NCI-H748 (cell line): ENCODE data around the gene TTC21A.
"Not testable (repeated sequence)": the region's sequence is repeated elsewhere in the genome, so short reads cannot be mapped to it uniquely, and the experiment has no call there.

ENCODE experiments used
- DNase-seq: peaks from one replicate; lab custom pipeline; 2025; ENCODE audit not compliant: unreplicated experiment; lab: John Stamatoyannopoulos, UW

TTC21A gene

GRCh38 chr3:39149498-39150147 lies 42.1 kb downstream of the TTC21A start:
- no peak for DNase-seq

GRCh38 chr3:39150148-39150802 lies 42.8 kb downstream of the TTC21A start:
- no peak for DNase-seq

GRCh38 chr3:39150803-39151631 lies 43.5 kb downstream of the TTC21A start:
- no peak for DNase-seq

- DNase-seq: no peak
Observed at GRCh38 chr3:39153977-39154279, 46.4 kb downstream of the TTC21A start.

GRCh38 chr3:39154280-39155021 lies 47.0 kb downstream of the TTC21A start:
- DNase-seq: no peak

GRCh38 chr3:39156421-39156820 lies 48.9 kb downstream of the TTC21A start:
- DNase-seq: no peak

GRCh38 chr3:39157359-39157758 lies 49.9 kb downstream of the TTC21A start:
- no peak for DNase-seq

- DNase-seq: no peak
Observed at GRCh38 chr3:39158148-39158715, 50.8 kb downstream of the TTC21A start.

- DNase-seq: no peak
Observed at GRCh38 chr3:39164414-39164813, 56.9 kb downstream of the TTC21A start.

GRCh38 chr3:39165518-39165917 lies 58.0 kb downstream of the TTC21A start:
- no peak for DNase-seq

- DNase-seq: no peak
Observed at GRCh38 chr3:39166134-39166710, 58.7 kb downstream of the TTC21A start.

- no peak for DNase-seq
Observed at GRCh38 chr3:39166932-39167532, 59.6 kb downstream of the TTC21A start.

- no peak for DNase-seq
Observed at GRCh38 chr3:39168156-39168780, 60.8 kb downstream of the TTC21A start.

GRCh38 chr3:39169712-39170111 lies 62.2 kb downstream of the TTC21A start:
- no peak for DNase-seq

- DNase-seq: no peak
Observed at GRCh38 chr3:39170461-39170860, 63.0 kb downstream of the TTC21A start.

GRCh38 chr3:39170877-39171276 lies 63.4 kb downstream of the TTC21A start:
- DNase-seq: not testable (repeated sequence)

GRCh38 chr3:39171860-39172259 lies 64.4 kb downstream of the TTC21A start:
- DNase-seq: no peak

GRCh38 chr3:39173318-39174125 lies 66.0 kb downstream of the TTC21A start:
- DNase-seq: no peak
